Hematopoietic multipotent progenitor cell treated with erythropoietin and hydrocortisone succinate and interleukin-3 and kit ligand, for 8 days (in vitro differentiated cells): ENCODE results near the gene PLEKHM3.

Experiments
- DNase-seq: peaks from one replicate; pipeline ENCODE4 v3.0.0-alpha.2; 2015

PLEKHM3 gene

DNA sequence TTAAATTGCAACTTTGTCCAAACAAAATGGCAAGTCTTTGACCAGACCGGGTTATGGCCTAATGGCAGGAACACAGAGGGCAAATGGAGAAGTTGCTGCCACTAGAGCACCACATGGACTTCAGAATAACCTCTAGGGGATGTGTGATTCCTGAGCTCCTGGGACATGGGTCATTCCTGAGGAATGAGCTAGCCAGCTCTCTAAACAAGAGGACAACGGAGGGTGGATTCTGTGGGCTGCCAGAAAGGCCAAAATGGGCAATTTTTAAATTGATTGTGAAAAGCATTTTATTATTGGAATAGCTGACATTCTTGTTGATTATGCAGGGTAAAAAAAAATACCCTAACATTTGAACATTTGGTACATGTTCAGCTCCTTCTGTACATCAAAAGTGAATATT, 145.8 kb downstream of the PLEKHM3 start:
- DNase-seq: no peak

DNA sequence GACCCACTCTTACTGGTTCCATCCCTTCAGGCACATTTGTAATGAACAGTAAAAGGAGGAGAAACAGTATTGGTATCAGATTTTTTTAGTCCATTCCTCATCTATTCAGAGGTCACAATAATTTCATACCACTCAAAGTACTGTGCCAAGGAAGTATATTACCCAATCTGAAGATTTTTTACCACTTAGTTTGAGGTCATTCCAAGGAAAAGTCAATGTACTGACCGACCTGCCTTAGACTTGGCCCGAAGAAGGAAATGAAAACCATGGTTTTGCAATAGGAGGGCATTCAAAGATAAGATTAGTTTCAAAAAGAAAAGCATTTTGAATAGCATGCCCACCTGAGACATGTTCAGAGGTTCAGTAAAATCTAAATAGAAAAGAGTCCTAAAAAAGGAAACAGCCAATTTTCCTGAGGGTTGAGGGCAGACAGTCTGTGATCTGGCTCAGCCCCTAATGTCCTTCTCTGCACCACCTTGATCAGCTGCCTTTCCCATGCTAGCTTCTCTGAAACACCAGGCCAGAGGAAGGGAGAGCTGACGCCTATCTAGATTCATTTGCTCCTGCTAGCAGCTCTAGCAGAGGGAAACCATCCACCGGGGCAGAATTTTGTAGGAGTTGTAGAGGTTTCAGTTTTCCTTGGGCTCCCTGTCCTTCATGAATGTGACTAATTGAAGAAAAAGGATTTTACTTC, 148.3 kb downstream of the PLEKHM3 start:
- DNase-seq: no peak

GRCh38 chr2:207875473-207876212, 149.7 kb downstream of the PLEKHM3 start:
- no peak for DNase-seq

DNA sequence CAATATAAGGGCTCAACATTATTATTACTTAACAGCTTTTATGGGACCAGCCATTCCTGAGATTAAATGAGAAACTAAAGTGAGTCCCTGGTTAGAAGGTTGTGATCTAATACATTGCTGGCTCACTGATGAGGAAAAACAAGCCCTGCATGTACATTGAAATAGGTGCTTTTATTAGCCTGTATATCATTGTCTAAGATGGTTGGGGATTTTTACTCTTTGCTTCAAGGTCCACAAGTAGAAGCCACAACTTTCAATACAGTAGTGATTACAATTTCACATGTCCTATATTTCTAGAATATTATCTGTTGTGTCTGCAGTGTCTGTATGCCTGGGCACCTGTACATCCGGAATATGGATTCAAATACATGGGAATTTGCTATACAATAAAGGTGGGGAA, 151.5 kb downstream of the PLEKHM3 start:
- no peak for DNase-seq

- no peak for DNase-seq
These were observed 153.4 kb downstream of the PLEKHM3 start for GRCh38 chr2:207871911-207872310.

DNA sequence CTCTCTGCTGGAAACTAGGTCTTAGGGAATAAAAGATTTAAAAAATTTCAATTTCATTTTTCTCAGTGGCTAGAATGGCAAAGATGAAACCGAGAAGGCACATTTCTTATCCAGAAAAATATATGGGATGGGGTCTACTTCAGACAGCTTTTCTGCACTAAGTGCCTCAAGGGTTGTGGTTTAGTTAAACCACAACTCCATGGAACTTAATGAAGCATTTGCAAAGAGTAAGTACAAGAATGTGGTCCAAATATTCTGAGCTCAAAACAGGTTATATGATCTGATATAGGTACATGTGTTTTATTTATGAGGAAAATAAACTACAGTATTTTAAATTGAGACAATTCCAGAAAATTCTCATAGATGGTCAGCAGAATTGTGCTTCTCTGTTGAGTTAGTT, 153.8 kb downstream of the PLEKHM3 start:
- no peak for DNase-seq

DNA sequence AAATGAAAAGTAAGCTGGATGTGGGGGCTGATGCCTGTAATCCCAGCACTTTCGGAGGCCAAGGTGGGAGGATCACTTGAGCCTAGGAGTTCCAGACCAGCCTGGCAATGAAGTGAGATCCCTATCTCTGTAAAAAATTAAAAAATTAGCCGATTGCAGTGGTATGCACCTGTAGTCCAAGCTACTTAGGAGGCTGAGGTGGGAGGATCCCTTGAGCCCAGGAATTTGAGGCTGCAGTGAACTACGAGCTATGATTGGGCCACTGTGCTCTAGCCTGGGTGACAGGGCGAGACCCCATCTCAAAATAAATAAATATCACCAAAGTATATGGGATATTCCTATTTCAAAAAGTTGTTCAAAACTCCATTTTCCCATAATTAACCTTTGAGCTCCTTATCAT, 154.5 kb downstream of the PLEKHM3 start:
- no peak for DNase-seq

DNA sequence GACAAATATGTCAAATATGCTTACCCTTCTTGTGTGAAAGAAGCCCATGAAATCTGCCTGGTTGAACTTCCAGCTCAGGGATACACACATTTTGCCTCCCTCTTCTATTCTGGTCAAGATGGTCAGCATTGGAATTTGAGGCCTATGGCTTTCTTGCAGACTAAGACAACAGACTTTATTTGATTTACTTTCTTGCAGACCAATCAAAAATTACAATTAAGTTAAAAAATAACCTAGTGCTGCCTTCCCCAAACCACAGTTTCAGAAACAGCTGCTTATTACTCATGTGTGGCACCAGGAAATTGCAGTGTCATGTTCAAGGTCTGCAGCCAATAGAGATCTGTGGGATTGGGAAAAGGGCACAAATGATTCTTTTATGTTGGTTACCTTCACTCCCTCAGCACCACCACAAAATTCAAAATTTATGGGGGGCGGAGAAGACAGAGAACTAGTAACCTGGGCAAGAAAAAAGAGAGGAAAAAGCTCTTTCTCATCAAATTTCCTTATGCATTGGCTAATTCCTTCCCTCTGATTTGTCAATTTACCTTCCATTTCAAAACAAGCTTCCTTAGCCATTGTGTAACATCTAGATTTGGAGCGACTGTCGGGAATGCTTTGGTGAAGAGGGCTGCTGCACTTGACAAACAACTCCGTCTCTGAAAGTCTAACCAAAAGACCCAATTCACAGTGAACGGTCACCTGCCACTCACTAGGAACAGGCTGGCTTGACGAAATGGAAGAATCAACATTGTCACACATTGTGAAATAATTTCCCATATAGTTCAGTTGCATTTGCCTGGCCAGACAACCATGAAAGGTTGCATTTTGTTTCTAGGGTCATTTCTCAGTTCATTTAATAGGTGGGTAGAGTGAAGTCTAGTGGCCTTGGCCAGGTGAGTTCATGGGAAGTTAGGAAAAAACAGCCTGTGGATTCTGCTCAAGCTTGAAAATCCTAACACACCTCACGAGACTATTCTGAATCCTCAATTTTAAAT, 155.2 kb downstream of the PLEKHM3 start:
- DNase-seq: no peak

- DNase-seq: no peak
These were observed 156.3 kb downstream of the PLEKHM3 start for GRCh38 chr2:207868855-207869596.

DNA sequence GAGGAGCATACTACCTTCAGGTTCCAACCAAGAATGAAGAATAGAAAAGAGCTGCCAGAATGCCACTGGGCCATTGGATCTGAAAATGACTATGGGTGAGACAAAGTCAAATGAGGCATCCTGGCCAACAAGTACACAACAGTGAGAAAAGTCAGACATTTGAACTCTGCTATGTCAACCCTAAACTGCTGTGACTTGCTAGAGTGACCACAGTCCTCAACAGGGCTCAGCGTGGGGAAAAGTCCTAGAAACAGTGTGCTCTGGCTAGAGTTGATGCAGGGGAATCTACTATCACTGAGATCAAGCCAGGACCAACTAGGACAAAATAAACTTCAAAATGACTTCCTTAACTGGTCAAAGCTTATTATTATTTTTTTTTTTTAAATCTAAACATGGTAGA, 157.4 kb downstream of the PLEKHM3 start:
- DNase-seq: no peak

DNA sequence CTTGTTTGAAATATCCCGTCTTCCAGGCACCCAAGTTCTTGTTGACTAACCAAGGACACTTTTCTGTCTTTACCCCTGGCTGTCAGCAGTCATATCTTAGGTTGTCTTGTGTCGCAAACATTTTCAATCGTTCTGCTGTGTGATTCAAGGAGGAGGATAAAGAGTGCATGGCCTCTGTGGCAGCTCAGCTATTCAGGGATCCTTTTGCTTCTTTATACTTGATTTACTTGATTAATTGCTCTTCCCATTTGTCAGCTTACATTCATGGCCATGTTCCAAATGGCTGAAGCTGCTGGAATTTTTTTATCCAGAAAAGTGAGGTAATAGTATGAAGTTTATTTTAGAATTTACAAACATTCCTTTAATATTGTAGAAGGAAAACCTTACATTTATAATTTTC, 158.3 kb downstream of the PLEKHM3 start:
- DNase-seq: no peak

- no peak for DNase-seq
These were observed 160.1 kb downstream of the PLEKHM3 start for GRCh38 chr2:207865210-207865609.

GRCh38 chr2:207863345-207863744, 162.0 kb downstream of the PLEKHM3 start:
- no peak for DNase-seq

DNA sequence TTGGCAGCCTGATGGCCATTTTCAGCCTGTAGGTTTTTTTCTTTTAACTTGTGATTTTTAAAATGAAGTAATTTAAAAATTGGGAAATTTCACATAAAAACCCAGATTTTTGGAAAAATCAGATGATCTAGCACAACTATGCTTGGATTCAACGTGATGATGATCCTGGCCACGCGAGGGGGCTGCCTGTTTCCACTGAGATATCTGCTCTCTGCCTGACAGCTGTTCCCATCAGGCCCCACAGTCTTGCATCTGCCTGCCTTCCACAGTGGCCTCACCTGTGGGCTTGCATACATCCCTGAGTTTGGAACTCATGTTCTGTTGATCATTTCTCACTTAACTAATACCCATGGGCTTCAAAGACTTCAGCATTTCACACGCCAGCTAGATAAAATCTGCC, 163.5 kb downstream of the PLEKHM3 start:
- no peak for DNase-seq

GRCh38 chr2:207860685-207861084, 164.6 kb downstream of the PLEKHM3 start:
- DNase-seq: no peak

GRCh38 chr2:207855591-207855990, 169.7 kb downstream of the PLEKHM3 start:
- DNase-seq: no peak

DNA sequence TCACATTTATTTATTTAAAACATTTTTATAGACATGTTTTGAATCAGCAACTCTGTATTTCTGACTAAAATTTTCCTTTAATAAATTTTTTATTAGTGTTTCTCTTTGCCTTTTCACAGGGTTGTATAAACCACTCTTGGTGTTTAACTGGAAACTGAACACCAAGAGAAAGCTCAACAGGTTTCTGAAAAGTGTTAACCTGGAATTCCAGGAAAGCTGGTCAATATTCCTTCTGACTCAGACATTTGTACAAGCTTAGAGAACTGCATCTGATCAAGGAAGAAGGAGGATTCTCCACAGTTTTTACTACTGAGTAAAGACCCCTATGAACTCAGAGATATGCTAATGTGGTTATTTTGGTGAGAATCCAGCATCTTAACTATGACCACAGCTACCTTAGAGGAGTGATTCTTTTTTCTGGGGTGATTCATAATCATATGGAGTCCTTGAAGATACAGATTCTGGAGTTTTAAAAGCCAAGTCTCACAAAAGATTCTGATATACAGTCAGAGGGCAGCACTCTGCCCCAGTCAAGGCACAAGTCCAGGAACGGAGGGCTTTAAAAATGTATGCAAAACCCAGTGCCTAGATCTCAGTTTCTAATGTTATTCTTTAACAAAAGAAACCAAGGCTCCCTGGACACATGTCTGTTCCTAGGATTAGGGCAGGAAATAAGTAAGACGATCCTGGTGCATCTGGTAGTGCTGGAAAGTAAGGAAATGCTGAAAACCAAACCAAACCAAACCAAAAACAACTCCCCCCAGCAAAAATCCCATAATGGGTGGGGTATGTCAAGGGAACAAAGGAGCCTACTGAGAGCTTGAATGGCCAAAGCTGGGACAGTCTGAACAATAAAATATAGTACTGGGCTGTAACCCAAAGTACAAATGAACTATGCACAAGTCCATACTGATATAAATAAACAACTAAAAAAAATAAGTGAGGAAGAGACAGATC, 170.6 kb downstream of the PLEKHM3 start:
- no peak for DNase-seq

DNA sequence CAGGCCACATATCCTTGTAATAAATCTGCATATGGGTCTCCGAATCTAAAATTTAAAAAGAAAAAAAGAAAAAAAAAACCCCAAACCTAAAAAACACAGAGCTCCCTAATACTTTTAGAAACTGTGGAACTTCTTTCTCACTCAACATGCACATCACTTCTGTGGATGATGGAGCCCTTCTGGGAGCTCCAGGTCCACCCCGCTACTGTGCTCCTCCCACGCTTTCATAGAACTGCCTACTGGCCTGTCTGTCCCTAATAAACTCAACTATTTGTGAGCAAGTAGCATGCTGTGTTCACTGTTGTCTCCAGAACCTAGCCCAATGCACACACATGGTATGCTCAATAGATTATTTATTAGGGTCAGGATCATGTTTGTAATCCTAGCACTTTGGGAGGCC, 172.5 kb downstream of the PLEKHM3 start:
- no peak for DNase-seq

DNA sequence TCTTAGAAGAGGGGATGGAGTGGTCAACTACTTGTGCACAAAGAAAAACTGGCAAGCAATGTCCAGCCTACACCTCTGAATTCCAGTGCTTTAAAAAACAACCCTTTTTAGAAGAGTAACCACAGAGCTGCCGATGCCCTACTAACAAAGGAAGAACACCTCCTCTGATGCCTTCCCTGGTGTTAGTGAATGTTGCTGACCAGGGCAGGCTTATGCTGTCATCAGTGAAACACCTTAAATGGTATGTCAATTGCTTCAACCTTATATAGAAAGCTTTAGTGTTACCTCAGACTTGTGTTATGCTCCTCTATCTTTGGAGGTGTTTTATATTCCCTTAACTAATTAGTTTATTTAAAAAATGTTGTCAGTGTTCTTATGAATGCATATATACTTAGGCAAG, 175.9 kb downstream of the PLEKHM3 start:
- no peak for DNase-seq

DNA sequence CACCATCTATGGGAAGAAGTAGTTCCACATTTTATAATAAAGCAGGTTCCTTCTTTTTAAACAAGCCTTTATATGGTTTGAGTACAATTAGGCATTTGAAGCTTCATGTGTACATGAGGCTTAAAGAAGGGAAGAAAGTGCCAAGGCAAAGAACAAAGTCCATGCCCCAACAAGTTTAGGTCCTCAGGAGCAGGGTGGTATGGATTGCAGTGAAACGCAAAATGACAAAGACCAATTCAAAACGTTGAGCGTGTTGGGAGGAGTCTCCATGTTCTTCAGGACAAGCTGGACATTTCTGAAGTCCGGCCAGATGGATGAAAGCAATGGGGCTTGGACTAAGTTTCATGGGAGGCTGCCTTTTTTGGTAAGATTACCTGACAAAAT, 176.8 kb downstream of the PLEKHM3 start:
- DNase-seq: no peak

- no peak for DNase-seq
These were observed 177.4 kb downstream of the PLEKHM3 start for GRCh38 chr2:207847807-207848544.
